ENCODE measurements around the gene MCTP1. TPM values are rescaled to one million over a fixed set of nuclear protein-coding genes. Genes with fewer than 3 reads are reported as not detected.

Gene MCTP1
- total RNA-seq, 1 experiment from 2014 or later: 2.5 TPM

DNA sequence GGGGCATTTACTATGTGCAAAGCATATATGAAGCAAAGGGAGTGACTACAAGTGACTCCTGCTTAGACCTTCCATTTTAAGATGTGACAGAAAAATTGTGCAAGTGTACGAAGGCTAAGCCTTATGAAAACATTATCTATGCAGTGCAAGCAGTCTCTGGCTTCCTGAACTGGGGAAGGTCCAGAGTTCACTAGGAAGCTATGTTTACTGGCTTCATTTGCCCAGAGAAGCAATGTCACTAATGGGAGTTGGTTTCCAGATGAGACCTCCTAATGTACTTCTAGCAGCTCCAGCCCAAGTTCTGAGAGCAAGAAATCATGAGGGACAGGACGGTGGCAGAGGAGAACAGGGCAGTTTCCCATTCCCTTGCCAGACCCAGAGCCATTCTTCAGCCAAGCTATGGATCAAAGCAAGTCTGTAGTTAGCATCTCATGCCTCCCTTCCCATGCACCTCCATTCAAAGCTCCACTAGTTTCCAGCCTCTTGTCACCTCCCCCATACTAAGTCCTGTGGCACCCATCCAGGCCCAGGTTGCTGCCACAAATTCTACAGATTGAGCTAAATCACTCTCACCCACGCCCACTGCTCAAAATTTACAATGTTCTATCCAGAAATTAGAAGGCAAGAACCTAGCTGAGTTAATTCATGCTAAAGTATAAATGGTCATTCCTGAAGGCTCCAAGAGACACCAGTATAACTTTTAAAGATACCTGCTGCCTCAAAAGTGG is 21.8 kb downstream of the MCTP1 start:
- no peak overlapping the region for H3T11ph ChIP-seq (ENCODE audit: low read length)
- H3K4me1 Mint-ChIP-seq: peaks cover 0 to 15% of the 10 kb centered on the region in 2 experiments; a peak in 2 of 4 replicates
- H3K27me3 ChIP-seq (ENCODE audit: insufficient read depth, low read length): no peaks in the 10 kb centered on the region
- no peak overlapping the region for H2BK120ac ChIP-seq (ENCODE audit: low read depth, low read length, poor library complexity, severe bottlenecking)
- H2BK5ac ChIP-seq (ENCODE audit: insufficient read length, low read length): no peak overlapping the region
- H3K56ac ChIP-seq (ENCODE audit: insufficient read length, low read depth, low read length): no peak overlapping the region
- H4K91ac ChIP-seq (ENCODE audit: insufficient read length, low read depth, low read length): no peak overlapping the region
- no peak overlapping the region for H2BK12ac ChIP-seq (ENCODE audit: insufficient read length, low read depth, low read length)
- H3K23ac ChIP-seq (ENCODE audit: insufficient read length, low read depth, low read length): no peak overlapping the region
- H3K18ac ChIP-seq (ENCODE audit: insufficient read length, low read depth, low read length): no peak overlapping the region
- no peak overlapping the region for H3K4ac ChIP-seq (ENCODE audit: low read depth, low read length)
- H3K14ac ChIP-seq (ENCODE audit: insufficient read depth, low read length): no peak overlapping the region
- no peak for TF ChIP-seq CTCF (conservative IDR thresholded peaks at IDR 0.05)
- no peaks in the 10 kb centered on the region for H3K23me2 ChIP-seq (ENCODE audit: insufficient read length, low read depth, low read length, poor library complexity, severe bottlenecking)
- H3K27ac ChIP-seq (ENCODE audit: insufficient read length, low read depth, low read length): no peak overlapping the region
- no peak overlapping the region for H3K4me3 Mint-ChIP-seq
- no peak for DNase-seq
- no peak overlapping the region for H3K4me2 ChIP-seq (ENCODE audit: insufficient read depth, insufficient read length, low read length)
- H4K20me1 ChIP-seq (ENCODE audit: control insufficient read depth, insufficient read depth, insufficient read length): no peaks in the 10 kb centered on the region
- no peaks in the 10 kb centered on the region; the same call in 1 of the 2 replicates for H3K4me1 ChIP-seq (ENCODE audit: insufficient read depth, low read length)
- H3K9me3 Mint-ChIP-seq: no peaks in the 10 kb centered on the region
- no peak overlapping the region for H2BK15ac ChIP-seq (ENCODE audit: low read depth, low read length)
- H3K79me2 ChIP-seq (ENCODE audit: insufficient read depth, low read length): no peaks in the 10 kb centered on the region
- H2AK5ac ChIP-seq (ENCODE audit: insufficient read length, low read length): no peak overlapping the region
- no peak overlapping the region for H4K8ac ChIP-seq (replicated peaks; ENCODE audit: insufficient read length, low read depth, low read length)
- H4K5ac ChIP-seq (ENCODE audit: insufficient read length, low read depth, low read length): no peak overlapping the region
- no peak overlapping the region for H2AFZ ChIP-seq (ENCODE audit: low read length)
- no peaks in the 10 kb centered on the region; a peak in 2 of 7 replicates for H3K36me3 Mint-ChIP-seq (ENCODE audit: insufficient read depth in 1 of 3, low read depth in 3 of 3)
- H3K27me3 Mint-ChIP-seq (ENCODE audit: low read depth): no peaks in the 10 kb centered on the region
- no peak overlapping the region for H3K27ac Mint-ChIP-seq
- H2BK20ac ChIP-seq (ENCODE audit: low read depth, low read length, poor library complexity, severe bottlenecking): no peak overlapping the region
- no peaks in the 10 kb centered on the region for H3K9me3 ChIP-seq (ENCODE audit: control insufficient read depth, low read depth, low read length)
- WGBS (ENCODE audit: extremely low coverage, insufficient read length, low lambda C conversion rate): no CpG with 5 or more reads among the region's 3 CpGs
- no peaks in the 10 kb centered on the region for H3K79me1 ChIP-seq (ENCODE audit: insufficient read depth, low read depth, low read length, poor library complexity, severe bottlenecking)
- H3K9ac ChIP-seq (ENCODE audit: extremely low read depth, insufficient read length, low read length): no peak overlapping the region

Data from H9 (cell line).